ENCODE results near the gene MUTYH. TPM values are rescaled to one million over a fixed set of nuclear protein-coding genes. Genes with fewer than 3 reads are reported as not detected.

Gene MUTYH
- total and polyA plus RNA-seq, 9 of the 15 experiments (the other 6 are each of a cell fraction or from before 2014, with no cell fraction given): 3.4 to 53.5 (median 29.0) TPM

- 0 out of 2 replicates have a peak, but pooled peaks have one; percentile 7 for TF ChIP-seq HES1 (IDR thresholded peaks at IDR 0.05; ENCODE audit: low read depth)
- no peak; a peak in 1 of 4 replicates for TF ChIP-seq KDM4B (IDR thresholded peaks at IDR 0.05; ENCODE audit: borderline replicate concordance in 2 of 2, low read depth in 1 of 2)
- TF ChIP-seq NUFIP1 (IDR thresholded peaks at IDR 0.05; ENCODE audit: partially characterized antibody): no peak
- peak; percentile 89 for TF ChIP-seq GABPA (tag; conservative IDR thresholded peaks at IDR 0.05; ENCODE audit: low read depth)
- TF ChIP-seq ATF3 (IDR thresholded peaks at IDR 0.05): no peak
- peak; percentile 67 for TF ChIP-seq ATF3 (CRISPR knock-in tag; conservative IDR thresholded peaks at IDR 0.05)
- TF ChIP-seq RB1 (IDR thresholded peaks at IDR 0.05; ENCODE audit: low read depth): peak; percentile 86
- peak; percentile 45; the same call in 1 of the 2 replicates for TF ChIP-seq ZNF175 (CRISPR knock-in tag; IDR thresholded peaks at IDR 0.05; ENCODE audit: low read depth)
- no peak for TF ChIP-seq KLF6 (CRISPR knock-in tag; IDR thresholded peaks at IDR 0.05; ENCODE audit: borderline replicate concordance)
- peak; percentile 59 for TF ChIP-seq ASH1L (IDR thresholded peaks at IDR 0.05; ENCODE audit: borderline replicate concordance, low read depth, partially characterized antibody)
- no peak for TF ChIP-seq CBFA2T2 (conservative IDR thresholded peaks at IDR 0.05)
- no peak for TF ChIP-seq PREB (CRISPR knock-in tag; IDR thresholded peaks at IDR 0.05)
- no peak for TF ChIP-seq PHTF2 (CRISPR knock-in tag; IDR thresholded peaks at IDR 0.05)
- TF ChIP-seq HEY1 (CRISPR knock-in tag; IDR thresholded peaks at IDR 0.05; ENCODE audit: borderline replicate concordance): no peak
- TF ChIP-seq FIP1L1 (IDR thresholded peaks at IDR 0.05; ENCODE audit: low read depth, low read length, poor library complexity, severe bottlenecking): peak; percentile 94
- peak; percentile 51 to 94; a peak in 3 of 4 replicates for TF ChIP-seq TRIM24 (IDR thresholded peaks at IDR 0.05)
- no peak for TF ChIP-seq SP2 (IDR thresholded peaks at IDR 0.05; ENCODE audit: extremely low read depth, low read depth, low read length, poor library complexity, severe bottlenecking)
- TF ChIP-seq HSF4 (CRISPR knock-in tag; IDR thresholded peaks at IDR 0.05; ENCODE audit: borderline replicate concordance): no peak
- TF ChIP-seq MITF (IDR thresholded peaks at IDR 0.05): peak; percentile 45; the same call in 1 of the 2 replicates
- no peak for TF ChIP-seq SNRNP70 (optimal IDR thresholded peaks at IDR 0.05; ENCODE audit: low read depth, low read length)
- TF ChIP-seq SUPT5H (IDR thresholded peaks at IDR 0.05): peak; percentile 99
- no peak for TF ChIP-seq STAG1 (CRISPR knock-in tag; IDR thresholded peaks at IDR 0.05; ENCODE audit: borderline replicate concordance)
- TF ChIP-seq DMBX1 (CRISPR knock-in tag; IDR thresholded peaks at IDR 0.05; ENCODE audit: borderline replicate concordance): no peak
Measured at GRCh38 chr1:45339789-45340558, at the start of gene MUTYH, which contains the start of gene TOE1 (continued).

Measured in K562 (cell line).